IgD-negative memory B cell (primary cell): Measurements from ENCODE around the gene STATH. TPM values are rescaled to one million over a fixed set of nuclear protein-coding genes. Genes with fewer than 3 reads are reported as not detected.
"Not testable (repeated sequence)": the region's sequence is repeated elsewhere in the genome, so short reads cannot be mapped to it uniquely, and the experiment has no call there.

Source experiments
- H3K27ac Mint-ChIP-seq, 3 donors: one replicate each; pipeline ENCODE4 v1.8.0; 2020 to 2022; ENCODE audit warnings: mild to moderate bottlenecking in 3 of 3, mixed read lengths in 3 of 3, moderate library complexity in 1 of 3
- H3K27me3 Mint-ChIP-seq: one replicate; pipeline ENCODE4 v1.8.0; 2021; ENCODE audit warnings: mixed read lengths
- H3K36me3 Mint-ChIP-seq: one replicate; pipeline ENCODE4 v1.8.0; 2020; ENCODE audit warnings: mild to moderate bottlenecking, mixed read lengths
- H3K4me1 Mint-ChIP-seq, 3 donors: one replicate each; pipeline ENCODE4 v1.8.0; 2020 to 2022; ENCODE audit warnings: mixed read lengths in 3 of 3, mild to moderate bottlenecking in 1 of 3
- H3K4me3 Mint-ChIP-seq, 4 donors: one replicate each; pipeline ENCODE4 v1.8.0; 2020 to 2022; ENCODE audit warnings: mild to moderate bottlenecking in 4 of 4, mixed read lengths in 4 of 4, moderate library complexity in 3 of 4
- H3K9me3 Mint-ChIP-seq, 3 donors: one replicate each; pipeline ENCODE4 v1.8.0; 2020 to 2021; ENCODE audit warnings: mixed read lengths in 3 of 3, mild to moderate bottlenecking in 1 of 3
- polyA plus RNA-seq: library from polyadenylated mRNA; unstranded; fragments of 300-500 nt; fragmentation: Illumina TruSeq; gene quantifications from one replicate; pipeline ENCODE4 v1.2.3, GENCODE V29; 2021

STATH gene
- polyA plus RNA-seq, result not detected

GRCh38 chr4:69995526-69996016, at the start of gene STATH:
Gene STATH, plus strand, starts transcription at chr4:69995966. Its CDS starts 2,472 bp downstream, at chr4:69998438.
- no peak within 1 kb of the TSS for H3K27ac Mint-ChIP-seq
- H3K27me3 Mint-ChIP-seq, result no peaks in the 10 kb centered on the region
- peaks cover 3 to 6% (median 3%) of the 10 kb centered on the region in 3 donors for H3K9me3 Mint-ChIP-seq
- H3K4me3 Mint-ChIP-seq, result no peak within 1 kb of the TSS
- no peaks in the 10 kb centered on the region for H3K36me3 Mint-ChIP-seq
- no peaks in the 10 kb centered on the region for H3K4me1 Mint-ChIP-seq

- H3K4me3 Mint-ChIP-seq, result no peak overlapping the region
- H3K27ac Mint-ChIP-seq, result no peak overlapping the region
- no peaks in the 10 kb centered on the region for H3K27me3 Mint-ChIP-seq
- H3K36me3 Mint-ChIP-seq, result no peaks in the 10 kb centered on the region
- H3K9me3 Mint-ChIP-seq, result peaks cover 0 to 10% (median 10%) of the 10 kb centered on the region in 3 donors
- no peaks in the 10 kb centered on the region for H3K4me1 Mint-ChIP-seq
These were observed 44.2 kb upstream of the STATH start for GRCh38 chr4:69951602-69952001.

GRCh38 chr4:69957209-69957608, 38.6 kb upstream of the STATH start:
- H3K9me3 Mint-ChIP-seq, result no peaks in the 10 kb centered on the region
- H3K4me3 Mint-ChIP-seq, result no peak overlapping the region
- H3K36me3 Mint-ChIP-seq, result no peaks in the 10 kb centered on the region
- H3K27me3 Mint-ChIP-seq, result no peaks in the 10 kb centered on the region
- no peak overlapping the region for H3K27ac Mint-ChIP-seq
- H3K4me1 Mint-ChIP-seq, result no peaks in the 10 kb centered on the region

GRCh38 chr4:69965628-69966027, 30.1 kb upstream of the STATH start, which contains the start of gene CSN2:
Gene CSN2, minus strand, starts transcription at chr4:69965728. Its CDS starts 4,733 bp downstream, at chr4:69960995.
- no peaks in the 10 kb centered on the region for H3K27me3 Mint-ChIP-seq
- no peak within 1 kb of the TSS for H3K27ac Mint-ChIP-seq
- no peak within 1 kb of the TSS for H3K4me3 Mint-ChIP-seq
- no peaks in the 10 kb centered on the region for H3K4me1 Mint-ChIP-seq
- H3K36me3 Mint-ChIP-seq, result no peaks in the 10 kb centered on the region
- H3K9me3 Mint-ChIP-seq, result peaks cover 0 to 2% (median 0%) of the 10 kb centered on the region in 3 donors

GRCh38 chr4:69970071-69970470, 25.7 kb upstream of the STATH start:
- H3K27me3 Mint-ChIP-seq, result no peaks in the 10 kb centered on the region
- no peak overlapping the region for H3K4me3 Mint-ChIP-seq
- H3K36me3 Mint-ChIP-seq, result no peaks in the 10 kb centered on the region
- peaks cover 0 to 2% (median 0%) of the 10 kb centered on the region in 3 donors for H3K9me3 Mint-ChIP-seq
- no peaks in the 10 kb centered on the region for H3K4me1 Mint-ChIP-seq
- H3K27ac Mint-ChIP-seq, result no peak overlapping the region

- no peak overlapping the region for H3K4me3 Mint-ChIP-seq
- no peaks in the 10 kb centered on the region for H3K36me3 Mint-ChIP-seq
- no peaks in the 10 kb centered on the region for H3K27me3 Mint-ChIP-seq
- H3K9me3 Mint-ChIP-seq, result peaks cover 0 to 4% (median 0%) of the 10 kb centered on the region in 3 donors
- H3K4me1 Mint-ChIP-seq, result no peaks in the 10 kb centered on the region
- H3K27ac Mint-ChIP-seq, result no peak overlapping the region
These were observed 21.1 kb upstream of the STATH start for GRCh38 chr4:69974631-69975030.

- H3K27ac Mint-ChIP-seq, result no peak overlapping the region
- H3K36me3 Mint-ChIP-seq, result no peaks in the 10 kb centered on the region
These were observed 18.2 kb upstream of the STATH start for GRCh38 chr4:69977582-69977981.

GRCh38 chr4:69984030-69984443, 11.7 kb upstream of the STATH start:
- H3K4me3 Mint-ChIP-seq, result no peak overlapping the region
- no peaks in the 10 kb centered on the region for H3K4me1 Mint-ChIP-seq
- H3K36me3 Mint-ChIP-seq, result no peaks in the 10 kb centered on the region
- no peak overlapping the region for H3K27ac Mint-ChIP-seq
- H3K27me3 Mint-ChIP-seq, result no peaks in the 10 kb centered on the region
- H3K9me3 Mint-ChIP-seq, result peaks cover 0 to 9% (median 0%) of the 10 kb centered on the region in 3 donors

More at GRCh38 chr4:69977582-69977981, 18.2 kb upstream of the STATH start:
- Mint-ChIP-seq H3K27me3 (no peaks in the 10 kb centered on the region), H3K4me1 (no peaks in the 10 kb centered on the region), H3K4me3 (no peak overlapping the region), H3K9me3 (peaks cover 0 to 9% (median 0%) of the 10 kb centered on the region in 3 donors)

- H3K27ac Mint-ChIP-seq, result no peak overlapping the region
- H3K27me3 Mint-ChIP-seq, result no peaks in the 10 kb centered on the region
- no peaks in the 10 kb centered on the region for H3K4me1 Mint-ChIP-seq
- peaks cover 0 to 3% (median 0%) of the 10 kb centered on the region in 3 donors for H3K9me3 Mint-ChIP-seq
- H3K4me3 Mint-ChIP-seq, result no peak overlapping the region
- H3K36me3 Mint-ChIP-seq, result no peaks in the 10 kb centered on the region
These were observed 9.1 kb upstream of the STATH start for GRCh38 chr4:69986663-69987062.

GRCh38 chr4:69991016-69991415, 4.8 kb upstream of the STATH start:
- Mint-ChIP-seq H3K27me3 (no peaks in the 10 kb centered on the region), H3K4me1 (no peaks in the 10 kb centered on the region), H3K27ac (no peak overlapping the region), H3K4me3 (no peak overlapping the region), H3K9me3 (peaks cover 3% of the 10 kb centered on the region in 3 donors), H3K36me3 (no peaks in the 10 kb centered on the region)

GRCh38 chr4:69994782-69995181, 984 bp upstream of the STATH start:
- Mint-ChIP-seq H3K27ac (no peak overlapping the region), H3K4me3 (no peak overlapping the region), H3K27me3 (no peaks in the 10 kb centered on the region), H3K36me3 (no peaks in the 10 kb centered on the region), H3K4me1 (no peaks in the 10 kb centered on the region), H3K9me3 (peaks cover 3 to 6% (median 3%) of the 10 kb centered on the region in 3 donors)

- no peaks in the 10 kb centered on the region for H3K27me3 Mint-ChIP-seq
- no peak overlapping the region for H3K4me3 Mint-ChIP-seq
- no peaks in the 10 kb centered on the region for H3K36me3 Mint-ChIP-seq
- H3K9me3 Mint-ChIP-seq, result peaks cover 0 to 3% (median 0%) of the 10 kb centered on the region in 3 donors
- H3K27ac Mint-ChIP-seq, result no peak overlapping the region
- no peaks in the 10 kb centered on the region for H3K4me1 Mint-ChIP-seq
These were observed 3.7 kb downstream of the STATH start for GRCh38 chr4:69999420-69999819.

- Mint-ChIP-seq H3K27ac (no peak overlapping the region), H3K36me3 (no peaks in the 10 kb centered on the region), H3K4me3 (no peak overlapping the region), H3K27me3 (no peaks in the 10 kb centered on the region), H3K9me3 (peaks cover 0 to 3% (median 0%) of the 10 kb centered on the region in 3 donors), H3K4me1 (no peaks in the 10 kb centered on the region)
These were observed 4.9 kb downstream of the STATH start for GRCh38 chr4:70000711-70001110.

GRCh38 chr4:70002507-70002906, 6.7 kb downstream of the STATH start:
- Mint-ChIP-seq H3K27ac (no peak overlapping the region), H3K9me3 (peaks cover 0 to 3% (median 2%) of the 10 kb centered on the region in 3 donors), H3K4me3 (no peak overlapping the region), H3K27me3 (no peaks in the 10 kb centered on the region), H3K36me3 (no peaks in the 10 kb centered on the region), H3K4me1 (no peaks in the 10 kb centered on the region)

- Mint-ChIP-seq H3K4me1 (no peaks in the 10 kb centered on the region), H3K9me3 (peaks cover 1 to 5% (median 3%) of the 10 kb centered on the region in 3 donors), H3K36me3 (no peaks in the 10 kb centered on the region), H3K27ac (no peak overlapping the region), H3K4me3 (no peak overlapping the region), H3K27me3 (no peaks in the 10 kb centered on the region)
These were observed 13.0 kb downstream of the STATH start for GRCh38 chr4:70008771-70009170.

- not testable (repeated sequence) for H3K27ac Mint-ChIP-seq, H3K9me3 Mint-ChIP-seq, H3K4me3 Mint-ChIP-seq, H3K27me3 Mint-ChIP-seq, H3K4me1 Mint-ChIP-seq, H3K36me3 Mint-ChIP-seq
These were observed 23.2 kb downstream of the STATH start for GRCh38 chr4:70019006-70019405.
